ENCODE measurements around the gene CCNF.
"Not testable (repeated sequence)": the region's sequence is repeated elsewhere in the genome, so short reads cannot be mapped to it uniquely, and the experiment has no call there.

Gene CCNF

DNA sequence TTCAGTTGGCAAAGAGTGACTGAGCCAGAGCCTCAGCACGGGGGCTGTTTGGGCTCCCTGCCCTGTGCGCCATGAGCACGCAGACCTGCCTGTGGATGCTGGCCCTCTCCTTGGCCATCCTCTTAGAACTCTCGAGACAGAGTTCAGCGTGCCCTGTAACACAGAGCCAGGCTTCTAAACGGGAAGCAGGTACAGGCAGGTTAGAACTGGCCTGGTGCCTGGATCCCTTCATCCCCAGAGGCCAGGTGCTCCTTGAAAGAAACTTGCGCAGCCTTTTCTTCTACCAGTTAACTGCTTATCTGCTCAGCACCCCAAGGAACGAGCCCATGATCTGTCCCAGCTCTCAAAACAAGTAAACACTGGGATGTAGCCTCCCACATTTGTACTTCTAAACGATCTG is 6.9 kb downstream of the CCNF start:
- no peak for ATAC-seq (replicated peaks)
- no peaks in the 10 kb centered on the region for H3K27me3 Mint-ChIP-seq
- DNase-seq = no peak
- peaks cover 2% of the 10 kb centered on the region for H3K36me3 Mint-ChIP-seq (ENCODE audit: insufficient read depth)
- H3K4me3 Mint-ChIP-seq = no peak overlapping the region
- peaks cover 5 to 11% of the 10 kb centered on the region in 2 donors for H3K4me1 Mint-ChIP-seq (ENCODE audit: low read depth in 2 of 2)
- no peaks in the 10 kb centered on the region for H3K9me3 Mint-ChIP-seq
- no peak overlapping the region for H3K27ac Mint-ChIP-seq

GRCh38 chr16:2437032-2437790 is 8.0 kb downstream of the CCNF start:
- H3K36me3 Mint-ChIP-seq (ENCODE audit: insufficient read depth) = peaks cover 2% of the 10 kb centered on the region
- H3K4me1 Mint-ChIP-seq (ENCODE audit: low read depth in 2 of 2) = peaks cover 5 to 11% of the 10 kb centered on the region in 2 donors
- ATAC-seq (replicated peaks) (no peak), DNase-seq (no peak)
- no peak overlapping the region for H3K4me3 Mint-ChIP-seq
- H3K27ac Mint-ChIP-seq = no peak overlapping the region
- H3K27me3 Mint-ChIP-seq = no peaks in the 10 kb centered on the region
- H3K9me3 Mint-ChIP-seq = no peaks in the 10 kb centered on the region

GRCh38 chr16:2438121-2438520 is 8.9 kb downstream of the CCNF start:
- Mint-ChIP-seq H3K27ac (no peak overlapping the region), H3K4me3 (no peak overlapping the region), H3K4me1 (ENCODE audit: low read depth in 2 of 2) (peaks cover 5 to 11% of the 10 kb centered on the region in 2 donors), H3K36me3 (ENCODE audit: insufficient read depth) (no peaks in the 10 kb centered on the region), H3K27me3 (no peaks in the 10 kb centered on the region), H3K9me3 (no peaks in the 10 kb centered on the region)
- DNase-seq (no peak), ATAC-seq (replicated peaks) (no peak)

DNA sequence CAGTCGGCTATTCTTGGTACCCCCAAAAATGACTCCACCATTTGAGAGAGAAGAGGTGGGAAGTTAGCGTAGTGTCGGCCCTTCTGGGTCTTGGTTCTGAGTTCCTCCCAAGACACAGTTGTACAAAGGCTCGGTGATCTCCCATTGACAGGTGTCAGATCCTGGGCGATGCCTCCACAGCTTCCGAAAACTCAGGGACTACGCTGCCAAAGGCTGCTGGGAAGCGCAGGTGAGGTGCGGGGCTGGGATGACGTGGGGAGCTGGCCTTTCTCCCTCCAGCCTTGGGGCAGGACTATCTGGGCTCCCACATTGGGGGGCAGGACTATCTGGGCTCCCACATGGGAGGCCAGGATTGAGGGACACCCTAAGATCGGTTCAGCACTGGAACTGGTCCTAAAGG is 10.4 kb downstream of the CCNF start:
- Mint-ChIP-seq H3K9me3 (no peaks in the 10 kb centered on the region), H3K27me3 (no peaks in the 10 kb centered on the region), H3K27ac (peak overlapping the region in 1 of 2 donors; percentile 57), H3K36me3 (ENCODE audit: insufficient read depth) (peaks cover 4% of the 10 kb centered on the region), H3K4me1 (ENCODE audit: low read depth in 2 of 2) (peaks cover 5 to 11% of the 10 kb centered on the region in 2 donors), H3K4me3 (no peak overlapping the region)
- DNase-seq (no peak), ATAC-seq (replicated peaks) (no peak)

- peaks cover 5 to 11% of the 10 kb centered on the region in 2 donors for H3K4me1 Mint-ChIP-seq (ENCODE audit: low read depth in 2 of 2)
- H3K4me3 Mint-ChIP-seq; DNase-seq; ATAC-seq (replicated peaks); H3K9me3 Mint-ChIP-seq; H3K27me3 Mint-ChIP-seq: not testable (repeated sequence)
- peaks cover 19% of the 10 kb centered on the region for H3K36me3 Mint-ChIP-seq (ENCODE audit: insufficient read depth)
- H3K27ac Mint-ChIP-seq = peak overlapping the region in 1 of 2 donors; percentile 54
Observed at GRCh38 chr16:2441143-2441804, 12.0 kb downstream of the CCNF start.

GRCh38 chr16:2443555-2443954 is 14.3 kb downstream of the CCNF start:
- H3K9me3 Mint-ChIP-seq = no peaks in the 10 kb centered on the region
- no peak overlapping the region for H3K27ac Mint-ChIP-seq
- DNase-seq (no peak), ATAC-seq (replicated peaks) (no peak)
- H3K27me3 Mint-ChIP-seq = no peaks in the 10 kb centered on the region
- peaks cover 20% of the 10 kb centered on the region for H3K36me3 Mint-ChIP-seq (ENCODE audit: insufficient read depth)
- H3K4me3 Mint-ChIP-seq = no peak overlapping the region
- H3K4me1 Mint-ChIP-seq (ENCODE audit: low read depth in 2 of 2) = peaks cover 5 to 11% of the 10 kb centered on the region in 2 donors

GRCh38 chr16:2447920-2448583 is 18.8 kb downstream of the CCNF start:
- Mint-ChIP-seq H3K4me3 (no peak overlapping the region), H3K27ac (no peak overlapping the region), H3K36me3 (ENCODE audit: insufficient read depth) (peaks cover 20% of the 10 kb centered on the region), H3K27me3 (no peaks in the 10 kb centered on the region), H3K4me1 (ENCODE audit: low read depth in 2 of 2) (no peaks in the 10 kb centered on the region), H3K9me3 (no peaks in the 10 kb centered on the region)
- no peak for ATAC-seq (replicated peaks)
- DNase-seq = no peak

DNA sequence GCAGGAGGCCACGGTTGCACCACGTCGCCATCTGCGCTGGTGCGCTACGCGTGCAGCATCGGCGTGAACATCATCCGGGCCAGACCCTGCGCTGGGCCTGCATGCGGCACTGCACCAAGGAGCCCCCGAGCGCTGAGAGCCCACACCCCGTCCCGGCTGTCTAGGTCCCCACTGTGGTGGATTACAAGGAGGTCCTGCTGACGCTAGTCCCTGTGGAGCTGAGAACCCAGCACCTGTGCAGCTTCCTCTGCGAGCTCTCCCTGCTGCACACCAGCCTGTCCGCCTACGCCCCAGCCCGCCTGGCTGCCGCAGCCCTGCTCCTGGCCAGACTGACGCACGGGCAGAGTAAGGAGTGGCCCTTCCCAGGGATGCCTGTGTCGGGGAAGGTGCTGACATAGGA is 19.9 kb downstream of the CCNF start:
- no peak overlapping the region for H3K4me3 Mint-ChIP-seq
- H3K36me3 Mint-ChIP-seq (ENCODE audit: insufficient read depth) = peaks cover 20% of the 10 kb centered on the region
- no peaks in the 10 kb centered on the region for H3K9me3 Mint-ChIP-seq
- no peaks in the 10 kb centered on the region for H3K4me1 Mint-ChIP-seq (ENCODE audit: low read depth in 2 of 2)
- no peak for DNase-seq
- H3K27ac Mint-ChIP-seq = no peak overlapping the region
- H3K27me3 Mint-ChIP-seq = no peaks in the 10 kb centered on the region
- ATAC-seq (replicated peaks) = no peak

GRCh38 chr16:2450535-2450934 is 21.3 kb downstream of the CCNF start:
- H3K27ac Mint-ChIP-seq = no peak overlapping the region
- ATAC-seq (replicated peaks) (no peak), DNase-seq (no peak)
- no peak overlapping the region for H3K4me3 Mint-ChIP-seq
- peaks cover 8% of the 10 kb centered on the region for H3K36me3 Mint-ChIP-seq (ENCODE audit: insufficient read depth)
- H3K4me1 Mint-ChIP-seq (ENCODE audit: low read depth in 2 of 2) = no peaks in the 10 kb centered on the region
- no peaks in the 10 kb centered on the region for H3K9me3 Mint-ChIP-seq
- H3K27me3 Mint-ChIP-seq = no peaks in the 10 kb centered on the region

GRCh38 chr16:2450975-2451381 is 21.7 kb downstream of the CCNF start:
- ATAC-seq (replicated peaks) = no peak
- Mint-ChIP-seq H3K27ac (no peak overlapping the region), H3K27me3 (no peaks in the 10 kb centered on the region), H3K4me3 (no peak overlapping the region), H3K9me3 (no peaks in the 10 kb centered on the region), H3K36me3 (ENCODE audit: insufficient read depth) (peaks cover 4% of the 10 kb centered on the region), H3K4me1 (ENCODE audit: low read depth in 2 of 2) (no peaks in the 10 kb centered on the region)
- DNase-seq = no peak

GRCh38 chr16:2451851-2452320 is 22.6 kb downstream of the CCNF start:
- Mint-ChIP-seq H3K4me1 (ENCODE audit: low read depth in 2 of 2) (no peaks in the 10 kb centered on the region), H3K4me3 (no peak overlapping the region), H3K27ac (no peak overlapping the region), H3K9me3 (no peaks in the 10 kb centered on the region), H3K36me3 (ENCODE audit: insufficient read depth) (no peaks in the 10 kb centered on the region), H3K27me3 (no peaks in the 10 kb centered on the region)
- DNase-seq (no peak), ATAC-seq (replicated peaks) (no peak)

DNA sequence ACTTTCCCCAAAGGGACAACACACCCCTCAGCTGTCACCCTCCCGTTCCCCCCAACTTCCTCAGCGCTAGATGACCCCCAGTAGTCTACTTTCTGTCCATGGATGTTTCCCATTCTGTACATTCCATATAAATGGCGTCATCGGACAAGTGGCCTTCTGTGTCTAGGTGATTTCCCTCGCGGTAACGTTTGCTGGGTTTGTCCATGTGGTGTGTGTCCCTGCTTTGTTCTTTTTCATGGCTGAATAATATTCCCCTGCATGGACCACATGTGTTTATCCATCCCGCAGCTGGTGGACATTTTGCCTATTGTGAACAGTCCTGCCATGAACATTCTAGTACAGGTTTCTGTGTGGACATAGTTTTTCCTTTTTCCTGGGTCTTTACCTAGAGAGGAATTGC is 23.4 kb downstream of the CCNF start:
- no peak overlapping the region for H3K27ac Mint-ChIP-seq
- no peak for DNase-seq
- H3K9me3 Mint-ChIP-seq = no peaks in the 10 kb centered on the region
- no peak for ATAC-seq (replicated peaks)
- H3K36me3 Mint-ChIP-seq (ENCODE audit: insufficient read depth) = no peaks in the 10 kb centered on the region
- no peak overlapping the region for H3K4me3 Mint-ChIP-seq
- H3K4me1 Mint-ChIP-seq (ENCODE audit: low read depth in 2 of 2) = no peaks in the 10 kb centered on the region
- no peaks in the 10 kb centered on the region for H3K27me3 Mint-ChIP-seq

DNA sequence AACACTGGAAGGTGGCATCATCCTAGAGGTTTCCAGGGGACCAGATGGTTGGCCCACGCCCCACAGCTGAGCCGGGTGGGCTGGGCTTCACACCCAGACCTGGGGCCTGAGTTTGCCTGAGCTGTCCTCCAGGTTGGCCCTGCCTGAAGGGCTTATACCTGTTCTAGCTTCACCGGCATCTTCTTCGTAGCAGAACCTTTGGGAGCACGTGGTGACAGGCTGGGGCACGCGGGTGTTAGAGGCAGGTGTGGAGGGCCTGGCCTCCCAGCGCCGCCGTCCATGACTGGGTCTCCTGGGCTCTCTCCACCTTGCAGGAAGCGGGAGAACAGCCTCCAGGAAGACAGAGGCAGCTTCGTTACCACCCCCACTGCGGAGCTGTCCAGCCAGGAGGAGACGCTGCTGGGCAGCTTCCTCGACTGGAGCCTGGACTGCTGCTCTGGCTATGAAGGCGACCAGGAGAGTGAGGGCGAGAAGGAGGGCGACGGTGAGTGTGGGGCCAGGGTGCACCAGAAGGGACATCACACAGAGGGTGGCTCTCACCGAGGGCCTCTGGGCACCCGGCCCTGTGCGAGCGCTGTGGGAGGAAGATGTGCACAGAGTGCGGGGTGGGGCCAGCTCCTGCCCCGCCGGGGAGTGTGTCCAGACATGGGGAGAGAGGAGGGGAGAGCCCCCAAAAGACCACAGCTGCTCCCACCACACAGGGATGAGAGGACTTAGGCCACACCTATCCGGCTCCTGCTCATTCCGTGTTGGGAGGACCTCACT is 26.0 kb downstream of the CCNF start:
- Mint-ChIP-seq H3K27me3 (no peaks in the 10 kb centered on the region), H3K4me1 (ENCODE audit: low read depth in 2 of 2) (peaks cover 5 to 8% of the 10 kb centered on the region in 2 donors), H3K4me3 (no peak overlapping the region), H3K36me3 (ENCODE audit: insufficient read depth) (no peaks in the 10 kb centered on the region), H3K9me3 (no peaks in the 10 kb centered on the region), H3K27ac (no peak overlapping the region)
- DNase-seq (no peak), ATAC-seq (replicated peaks) (no peak)

All from effector memory CD8-positive, alpha-beta T cell (primary cell).